Measurements from ENCODE around the gene ERCC6.

Gene ERCC6

GRCh38 chr10:49519717-49520116, 19.2 kb downstream of the ERCC6 start:
- Histone ChIP-seq H3K27me3 (ENCODE audit: control insufficient read depth, insufficient read depth, low read length) (no peaks in the 10 kb centered on the region), H3K36me3 (ENCODE audit: control insufficient read depth, insufficient read depth, low read length) (peaks cover 12% of the 10 kb centered on the region), H3K9ac (ENCODE audit: low read length) (no peak overlapping the region), H3K4me3 (ENCODE audit: low read length) (no peak overlapping the region), H3K4me1 (ENCODE audit: control insufficient read depth, insufficient read depth, low read length) (no peaks in the 10 kb centered on the region), H3K27ac (ENCODE audit: low read depth, low read length) (no peak overlapping the region)

DNA sequence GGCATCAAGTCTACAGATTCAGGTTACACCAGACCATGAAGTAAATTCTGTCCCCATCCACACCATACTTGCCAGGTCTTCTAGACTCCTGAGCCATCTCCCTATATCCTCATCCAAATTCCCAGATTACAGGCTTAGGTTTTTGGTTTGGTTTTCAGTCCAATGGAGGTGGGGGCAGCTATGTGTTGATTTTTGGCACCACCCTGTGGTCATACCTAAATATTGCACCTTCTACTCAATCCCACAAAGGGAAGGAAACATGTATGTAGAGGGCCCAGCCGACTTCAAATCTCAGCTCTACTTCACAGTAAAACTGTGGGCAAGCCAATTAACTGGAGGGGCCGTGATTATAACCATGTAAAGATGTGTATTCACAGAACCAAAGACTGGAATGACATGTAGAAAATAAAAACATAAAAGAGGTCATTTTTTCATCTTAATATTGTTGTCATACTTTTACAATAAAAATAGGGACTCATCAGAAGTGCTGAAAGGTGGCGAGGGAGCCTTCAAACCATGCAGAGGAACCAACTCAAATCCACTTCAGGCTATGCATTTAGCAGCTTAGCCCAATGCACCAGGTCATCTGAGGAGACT, 19.8 kb downstream of the ERCC6 start:
- H3K9ac ChIP-seq (ENCODE audit: low read length) = no peak overlapping the region
- H3K27me3 ChIP-seq (ENCODE audit: control insufficient read depth, insufficient read depth, low read length) = no peaks in the 10 kb centered on the region
- H3K27ac ChIP-seq (ENCODE audit: low read depth, low read length) = no peak overlapping the region
- peaks cover 5% of the 10 kb centered on the region for H3K36me3 ChIP-seq (ENCODE audit: control insufficient read depth, insufficient read depth, low read length)
- no peak overlapping the region for H3K4me3 ChIP-seq (ENCODE audit: low read length)
- H3K4me1 ChIP-seq (ENCODE audit: control insufficient read depth, insufficient read depth, low read length) = no peaks in the 10 kb centered on the region

DNA sequence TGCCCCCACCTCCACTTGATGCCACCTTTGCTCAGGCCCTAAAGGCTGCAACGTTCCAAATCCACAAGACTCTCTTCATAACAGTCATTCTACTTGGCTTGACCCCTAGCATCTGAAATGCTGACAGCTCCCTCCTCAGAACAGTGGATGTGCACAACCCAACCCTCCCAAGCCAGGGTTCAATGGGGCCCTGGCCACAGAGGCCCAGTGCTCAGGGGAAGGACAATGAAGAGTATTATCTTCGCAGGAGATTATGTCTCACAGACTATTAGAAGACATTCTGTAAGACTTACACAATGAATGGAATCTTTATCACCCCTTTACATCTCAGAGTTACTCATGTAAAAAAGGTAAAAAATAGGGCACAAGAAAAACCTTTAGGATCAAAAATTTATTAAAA, 20.4 kb downstream of the ERCC6 start:
- no peaks in the 10 kb centered on the region for H3K4me1 ChIP-seq (ENCODE audit: control insufficient read depth, insufficient read depth, low read length)
- H3K36me3 ChIP-seq (ENCODE audit: control insufficient read depth, insufficient read depth, low read length) = peaks cover 4% of the 10 kb centered on the region
- no peak overlapping the region for H3K27ac ChIP-seq (ENCODE audit: low read depth, low read length)
- no peak overlapping the region for H3K9ac ChIP-seq (ENCODE audit: low read length)
- no peak overlapping the region for H3K4me3 ChIP-seq (ENCODE audit: low read length)
- no peaks in the 10 kb centered on the region for H3K27me3 ChIP-seq (ENCODE audit: control insufficient read depth, insufficient read depth, low read length)

GRCh38 chr10:49516216-49516970, 22.5 kb downstream of the ERCC6 start:
- H3K4me1 ChIP-seq (ENCODE audit: control insufficient read depth, insufficient read depth, low read length) = no peaks in the 10 kb centered on the region
- no peaks in the 10 kb centered on the region for H3K27me3 ChIP-seq (ENCODE audit: control insufficient read depth, insufficient read depth, low read length)
- H3K36me3 ChIP-seq (ENCODE audit: control insufficient read depth, insufficient read depth, low read length) = peaks cover 4% of the 10 kb centered on the region

DNA sequence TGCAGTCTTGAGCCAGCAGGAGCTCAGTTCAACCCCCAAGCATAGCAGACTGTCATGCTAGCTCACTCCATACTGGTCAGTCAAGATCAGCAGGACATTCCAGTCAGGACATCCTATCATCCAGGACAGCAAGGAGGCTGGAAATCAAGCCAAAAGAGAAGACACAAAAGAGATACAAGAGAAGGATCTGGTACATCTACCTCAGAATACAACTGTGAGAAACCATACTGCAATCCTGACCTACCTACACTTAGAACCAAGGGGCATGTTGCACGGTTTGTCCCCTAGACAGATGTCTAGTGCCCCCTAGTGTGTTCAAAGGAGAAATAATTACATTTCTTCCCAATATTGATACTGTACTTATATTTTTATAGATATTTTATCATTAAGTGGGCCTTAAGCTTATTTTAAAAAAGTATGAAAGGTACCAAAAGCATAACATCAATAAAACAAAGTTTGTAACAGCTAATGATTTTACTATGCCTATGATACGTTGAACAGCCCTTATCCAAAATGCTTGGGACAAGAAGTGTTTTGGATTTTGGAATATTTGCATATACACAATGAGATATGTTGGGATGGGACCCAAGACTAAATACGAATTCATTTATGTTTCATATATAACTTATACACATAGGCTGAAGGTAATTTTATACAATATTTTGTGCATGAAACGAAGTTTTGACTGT, 26.7 kb downstream of the ERCC6 start:
- Histone ChIP-seq H3K27me3 (ENCODE audit: control insufficient read depth, insufficient read depth, low read length) (no peaks in the 10 kb centered on the region), H3K36me3 (ENCODE audit: control insufficient read depth, insufficient read depth, low read length) (no peaks in the 10 kb centered on the region), H3K27ac (ENCODE audit: low read depth, low read length) (no peak overlapping the region), H3K4me3 (ENCODE audit: low read length) (no peak overlapping the region), H3K4me1 (ENCODE audit: control insufficient read depth, insufficient read depth, low read length) (peaks cover 2% of the 10 kb centered on the region), H3K9ac (ENCODE audit: low read length) (no peak overlapping the region)

More at GRCh38 chr10:49516216-49516970, 22.5 kb downstream of the ERCC6 start:
- H3K9ac ChIP-seq (ENCODE audit: low read length) = no peak overlapping the region
- H3K4me3 ChIP-seq (ENCODE audit: low read length) = no peak overlapping the region
- H3K27ac ChIP-seq (ENCODE audit: low read depth, low read length) = no peak overlapping the region

- Histone ChIP-seq H3K4me1 (ENCODE audit: control insufficient read depth, insufficient read depth, low read length) (peaks cover 2% of the 10 kb centered on the region), H3K27me3 (ENCODE audit: control insufficient read depth, insufficient read depth, low read length) (no peaks in the 10 kb centered on the region), H3K27ac (ENCODE audit: low read depth, low read length) (no peak overlapping the region), H3K9ac (ENCODE audit: low read length) (no peak overlapping the region), H3K4me3 (ENCODE audit: low read length) (no peak overlapping the region), H3K36me3 (ENCODE audit: control insufficient read depth, insufficient read depth, low read length) (no peaks in the 10 kb centered on the region)
Measured at GRCh38 chr10:49509771-49510303, 29.1 kb downstream of the ERCC6 start.

- H3K4me1 ChIP-seq (ENCODE audit: control insufficient read depth, insufficient read depth, low read length) = peaks cover 2% of the 10 kb centered on the region
- no peaks in the 10 kb centered on the region for H3K27me3 ChIP-seq (ENCODE audit: control insufficient read depth, insufficient read depth, low read length)
- no peak overlapping the region for H3K4me3 ChIP-seq (ENCODE audit: low read length)
- H3K9ac ChIP-seq (ENCODE audit: low read length) = no peak overlapping the region
- no peaks in the 10 kb centered on the region for H3K36me3 ChIP-seq (ENCODE audit: control insufficient read depth, insufficient read depth, low read length)
- H3K27ac ChIP-seq (ENCODE audit: low read depth, low read length) = no peak overlapping the region
Measured at GRCh38 chr10:49508654-49509053, 30.3 kb downstream of the ERCC6 start.

DNA sequence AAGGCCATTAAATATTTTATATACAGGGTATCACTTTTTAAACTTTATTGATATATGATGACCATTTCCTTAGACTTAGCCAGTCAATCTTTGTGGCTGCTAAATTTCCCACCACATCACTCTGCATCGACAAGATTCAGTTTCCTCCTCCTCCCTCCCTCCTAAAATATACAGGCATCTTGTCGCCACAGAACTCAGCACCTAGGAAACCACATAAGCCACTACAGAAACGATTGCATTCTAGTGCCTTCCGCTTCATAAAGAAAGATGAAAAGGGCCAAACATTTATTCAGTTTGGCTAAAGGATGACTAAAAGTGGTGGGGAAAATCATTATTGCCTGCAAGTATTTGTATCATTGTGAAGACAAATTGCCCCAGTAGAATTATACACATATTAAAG, 30.7 kb downstream of the ERCC6 start:
- no peak overlapping the region for H3K27ac ChIP-seq (ENCODE audit: low read depth, low read length)
- H3K4me3 ChIP-seq (ENCODE audit: low read length) = no peak overlapping the region
- H3K9ac ChIP-seq (ENCODE audit: low read length) = no peak overlapping the region
- no peaks in the 10 kb centered on the region for H3K36me3 ChIP-seq (ENCODE audit: control insufficient read depth, insufficient read depth, low read length)
- peaks cover 2% of the 10 kb centered on the region for H3K4me1 ChIP-seq (ENCODE audit: control insufficient read depth, insufficient read depth, low read length)
- no peaks in the 10 kb centered on the region for H3K27me3 ChIP-seq (ENCODE audit: control insufficient read depth, insufficient read depth, low read length)

- no peak overlapping the region for H3K9ac ChIP-seq (ENCODE audit: low read length)
- H3K4me1 ChIP-seq (ENCODE audit: control insufficient read depth, insufficient read depth, low read length) = peaks cover 2% of the 10 kb centered on the region
- no peaks in the 10 kb centered on the region for H3K27me3 ChIP-seq (ENCODE audit: control insufficient read depth, insufficient read depth, low read length)
- H3K36me3 ChIP-seq (ENCODE audit: control insufficient read depth, insufficient read depth, low read length) = no peaks in the 10 kb centered on the region
- H3K27ac ChIP-seq (ENCODE audit: low read depth, low read length) = no peak overlapping the region
- no peak overlapping the region for H3K4me3 ChIP-seq (ENCODE audit: low read length)
Measured at GRCh38 chr10:49505589-49505988, 33.3 kb downstream of the ERCC6 start.

- no peak overlapping the region for H3K27ac ChIP-seq (ENCODE audit: low read depth, low read length)
- H3K4me1 ChIP-seq (ENCODE audit: control insufficient read depth, insufficient read depth, low read length) = peaks cover 2% of the 10 kb centered on the region
- H3K9ac ChIP-seq (ENCODE audit: low read length) = no peak overlapping the region
- H3K4me3 ChIP-seq (ENCODE audit: low read length) = no peak overlapping the region
- H3K36me3 ChIP-seq (ENCODE audit: control insufficient read depth, insufficient read depth, low read length) = no peaks in the 10 kb centered on the region
- H3K27me3 ChIP-seq (ENCODE audit: control insufficient read depth, insufficient read depth, low read length) = no peaks in the 10 kb centered on the region
Measured at GRCh38 chr10:49505076-49505475, 33.8 kb downstream of the ERCC6 start.

- H3K4me1 ChIP-seq (ENCODE audit: control insufficient read depth, insufficient read depth, low read length) = peaks cover 2% of the 10 kb centered on the region
- H3K36me3 ChIP-seq (ENCODE audit: control insufficient read depth, insufficient read depth, low read length) = no peaks in the 10 kb centered on the region
- H3K9ac ChIP-seq (ENCODE audit: low read length) = no peak overlapping the region
- H3K27ac ChIP-seq (ENCODE audit: low read depth, low read length) = no peak overlapping the region
- no peaks in the 10 kb centered on the region for H3K27me3 ChIP-seq (ENCODE audit: control insufficient read depth, insufficient read depth, low read length)
- no peak overlapping the region for H3K4me3 ChIP-seq (ENCODE audit: low read length)
Measured at GRCh38 chr10:49504528-49504927, 34.4 kb downstream of the ERCC6 start.

DNA sequence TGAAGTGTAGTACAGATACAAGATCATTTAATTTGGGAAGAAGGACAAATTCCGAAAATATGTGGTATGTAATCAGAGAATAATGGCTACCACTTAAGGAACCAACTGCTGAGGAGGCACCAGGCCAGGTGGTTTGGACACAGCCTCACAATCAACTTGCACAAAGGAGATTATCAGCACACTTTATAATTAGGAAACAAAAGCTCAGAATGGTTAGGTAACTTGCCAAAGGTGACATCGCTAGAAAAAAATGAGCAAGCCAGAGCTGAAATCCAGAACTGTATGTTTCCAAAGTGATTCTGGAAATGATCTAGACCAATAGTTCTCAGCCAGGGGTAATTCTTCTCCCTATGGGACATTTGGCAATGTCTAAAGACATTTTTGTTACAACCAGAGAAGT, 36.6 kb downstream of the ERCC6 start:
- H3K4me3 ChIP-seq (ENCODE audit: low read length) = no peak overlapping the region

More for the DNA sequence above, 36.6 kb downstream of the ERCC6 start:
- no peaks in the 10 kb centered on the region for H3K36me3 ChIP-seq (ENCODE audit: control insufficient read depth, insufficient read depth, low read length)
- H3K27ac ChIP-seq (ENCODE audit: low read depth, low read length) = no peak overlapping the region
- no peak overlapping the region for H3K9ac ChIP-seq (ENCODE audit: low read length)
- H3K27me3 ChIP-seq (ENCODE audit: control insufficient read depth, insufficient read depth, low read length) = no peaks in the 10 kb centered on the region
- no peaks in the 10 kb centered on the region for H3K4me1 ChIP-seq (ENCODE audit: control insufficient read depth, insufficient read depth, low read length)
